ENCODE results near the gene TSTD1.
"Not testable (repeated sequence)": the region's sequence is repeated elsewhere in the genome, so short reads cannot be mapped to it uniquely, and the experiment has no call there.

Gene TSTD1

DNA sequence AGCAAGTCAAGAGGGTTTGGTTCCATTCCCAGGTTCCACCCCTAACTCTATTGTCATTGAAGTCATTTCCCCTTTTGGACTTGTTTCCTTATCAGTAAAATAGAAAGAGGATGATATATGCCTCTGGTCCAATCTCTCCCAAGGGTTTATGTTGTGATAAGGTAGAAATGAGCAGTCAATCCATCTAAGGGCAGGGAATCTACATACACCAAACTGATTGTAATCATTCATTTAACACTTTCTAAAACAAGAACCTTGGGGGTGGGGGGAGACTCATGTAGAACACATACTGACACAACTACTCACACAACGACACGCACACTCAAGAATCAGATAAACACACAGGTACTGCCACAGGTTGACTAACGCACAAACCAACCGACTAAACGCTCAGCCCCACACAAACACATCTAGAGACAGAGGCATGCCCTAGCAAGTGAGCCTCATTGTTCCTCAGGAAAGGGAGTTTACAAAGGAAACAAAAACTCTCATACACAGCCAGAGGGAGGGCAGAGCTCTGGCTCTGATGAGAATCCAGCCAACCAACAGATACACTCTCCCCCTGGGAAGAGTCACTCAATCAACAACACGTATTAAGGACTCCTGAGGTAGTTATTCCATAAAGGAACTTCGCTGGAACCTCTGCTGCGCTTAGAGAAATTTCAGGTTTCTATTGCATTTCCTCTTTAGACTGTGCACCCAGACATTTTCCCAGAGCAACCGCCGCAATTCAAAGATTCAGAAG lies 18.8 kb downstream of the TSTD1 start:
- peak overlapping the region; percentile 90 for H3K27ac ChIP-seq
- TF ChIP-seq ZFX (IDR thresholded peaks at IDR 0.05; ENCODE audit: borderline replicate concordance) = no peak
- TF ChIP-seq, protein P1, sequence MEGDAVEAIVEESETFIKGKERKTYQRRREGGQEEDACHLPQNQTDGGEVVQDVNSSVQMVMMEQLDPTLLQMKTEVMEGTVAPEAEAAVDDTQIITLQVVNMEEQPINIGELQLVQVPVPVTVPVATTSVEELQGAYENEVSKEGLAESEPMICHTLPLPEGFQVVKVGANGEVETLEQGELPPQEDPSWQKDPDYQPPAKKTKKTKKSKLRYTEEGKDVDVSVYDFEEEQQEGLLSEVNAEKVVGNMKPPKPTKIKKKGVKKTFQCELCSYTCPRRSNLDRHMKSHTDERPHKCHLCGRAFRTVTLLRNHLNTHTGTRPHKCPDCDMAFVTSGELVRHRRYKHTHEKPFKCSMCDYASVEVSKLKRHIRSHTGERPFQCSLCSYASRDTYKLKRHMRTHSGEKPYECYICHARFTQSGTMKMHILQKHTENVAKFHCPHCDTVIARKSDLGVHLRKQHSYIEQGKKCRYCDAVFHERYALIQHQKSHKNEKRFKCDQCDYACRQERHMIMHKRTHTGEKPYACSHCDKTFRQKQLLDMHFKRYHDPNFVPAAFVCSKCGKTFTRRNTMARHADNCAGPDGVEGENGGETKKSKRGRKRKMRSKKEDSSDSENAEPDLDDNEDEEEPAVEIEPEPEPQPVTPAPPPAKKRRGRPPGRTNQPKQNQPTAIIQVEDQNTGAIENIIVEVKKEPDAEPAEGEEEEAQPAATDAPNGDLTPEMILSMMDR (IDR thresholded peaks at IDR 0.05) = no peak

- H3K27ac ChIP-seq = not testable (repeated sequence)
Observed at GRCh38 chr1:161019111-161019660, 19.6 kb downstream of the TSTD1 start.

GRCh38 chr1:161018631-161018930 lies 20.2 kb downstream of the TSTD1 start:
- H3K27ac ChIP-seq = no peak overlapping the region
- TF ChIP-seq ZFX (IDR thresholded peaks at IDR 0.05; ENCODE audit: borderline replicate concordance) = no peak
- TF ChIP-seq, protein P1 (IDR thresholded peaks at IDR 0.05) = no peak

- no peak for TF ChIP-seq ZFX (IDR thresholded peaks at IDR 0.05; ENCODE audit: borderline replicate concordance)
- TF ChIP-seq, protein P1 (IDR thresholded peaks at IDR 0.05) = no peak
- no peak overlapping the region for H3K27ac ChIP-seq
Observed at GRCh38 chr1:161017756-161018630, 20.8 kb downstream of the TSTD1 start.

DNA sequence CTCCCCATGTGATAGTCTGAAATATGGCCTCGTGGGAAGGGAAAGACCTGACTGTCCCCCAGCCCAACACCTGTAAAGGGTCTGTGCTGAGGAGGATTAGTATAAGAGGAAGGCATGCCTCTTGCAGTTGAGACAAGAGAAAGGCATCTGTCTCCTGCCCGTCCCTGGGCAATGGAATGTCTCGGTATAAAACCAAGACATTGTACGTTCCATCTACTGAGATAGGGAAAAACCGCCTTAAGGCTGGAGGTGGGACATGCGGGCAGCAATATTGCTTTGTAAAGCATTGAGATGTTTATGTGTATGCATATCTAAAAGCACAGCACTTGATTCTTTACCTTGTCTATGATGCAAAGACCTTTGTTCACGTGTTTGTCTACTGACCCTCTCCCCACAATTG lies 21.6 kb downstream of the TSTD1 start:
- not testable (repeated sequence) for H3K27ac ChIP-seq

DNA sequence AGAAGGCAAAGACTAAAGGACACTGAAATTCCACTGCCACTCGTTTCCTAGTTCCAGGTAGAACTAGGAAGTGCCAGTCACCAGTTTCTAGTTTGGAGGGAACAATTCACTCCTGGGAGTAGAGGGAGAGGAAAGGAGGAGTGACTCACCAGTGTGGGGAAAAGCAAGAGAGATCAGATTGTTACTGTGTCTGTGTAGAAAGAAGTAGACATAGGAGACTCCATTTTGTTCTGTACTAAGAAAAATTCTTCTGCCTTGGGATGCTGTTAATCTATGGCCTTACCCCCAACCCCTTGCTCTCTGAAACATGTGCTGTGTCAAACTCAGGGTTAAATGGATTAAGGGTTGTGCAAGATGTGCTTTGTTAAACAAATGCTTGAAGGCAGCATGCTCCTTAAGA lies 22.1 kb downstream of the TSTD1 start:
- H3K27ac ChIP-seq = peak overlapping the region; percentile 26; the same call in 1 of the 2 replicates

GRCh38 chr1:161013488-161014230 lies 25.1 kb downstream of the TSTD1 start:
- no peak for TF ChIP-seq ZFX (IDR thresholded peaks at IDR 0.05; ENCODE audit: borderline replicate concordance)
- TF ChIP-seq, protein P1 (IDR thresholded peaks at IDR 0.05) = no peak
- H3K27ac ChIP-seq = no peak overlapping the region

- H3K27ac ChIP-seq = no peak overlapping the region
- TF ChIP-seq, protein P1 (IDR thresholded peaks at IDR 0.05) = no peak
- no peak for TF ChIP-seq ZFX (IDR thresholded peaks at IDR 0.05; ENCODE audit: borderline replicate concordance)
Observed at GRCh38 chr1:161013131-161013487, 25.7 kb downstream of the TSTD1 start.
